GM19328 (cell line): ENCODE measurements around the gene POF1B.
A peak's percentile ranks its signal among the peaks of the same experiment; 100 is the strongest.

ENCODE experiments used
- ATAC-seq: cut with Tn5 transposase; IDR thresholded peaks from one replicate; pipeline ENCODE4 v1.9.1; 2021; ENCODE audit warnings: mild to moderate bottlenecking, moderate library complexity; ENCODE audit not compliant: unreplicated experiment

The POF1B gene

DNA sequence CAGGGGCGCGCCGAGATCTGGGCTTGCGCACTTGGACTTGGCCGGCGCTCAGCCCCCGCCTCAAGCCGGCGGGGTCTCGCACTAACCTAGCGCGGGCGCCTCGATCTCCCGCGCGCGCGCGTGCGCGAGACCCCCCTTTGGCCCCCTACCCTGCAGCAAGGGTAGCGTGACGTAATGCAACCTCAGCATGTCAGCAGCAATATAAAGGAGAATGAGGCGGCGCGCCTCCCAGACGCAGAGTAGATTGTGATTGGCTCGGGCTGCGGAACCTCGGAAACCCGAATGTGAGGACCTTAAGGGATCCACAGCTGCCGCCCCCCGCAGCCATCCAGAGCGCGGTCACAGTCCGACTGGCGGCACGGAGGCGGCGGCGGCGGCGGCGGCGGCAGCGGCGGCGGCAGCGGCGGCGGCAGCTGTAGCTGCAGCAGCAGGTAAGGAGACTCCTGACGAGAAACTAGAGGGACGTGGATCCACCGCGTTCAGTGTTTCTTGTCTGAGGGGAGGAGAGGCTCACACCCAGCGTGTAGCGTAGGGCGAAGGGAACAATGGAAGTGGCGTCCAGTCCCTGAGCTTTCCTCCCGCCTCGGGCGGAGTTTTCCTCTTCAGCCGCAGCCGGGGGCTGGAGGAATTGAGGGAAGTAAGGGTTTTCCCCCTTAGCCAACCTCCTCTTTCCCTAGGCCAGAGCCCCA lies 135.6 kb downstream of the POF1B start, which contains the start of the genes SATL1 and ZNF711:
Gene SATL1, minus strand, starts transcription at position 19 of the 689 bp plus-strand sequence. CDS start 134,811 bp downstream, outside the sequence.
Gene ZNF711, plus strand, starts transcription at position 231 of the 689 bp plus-strand sequence. CDS start 3,582 bp downstream, outside the sequence.
- peak; percentile 63 for ATAC-seq

DNA sequence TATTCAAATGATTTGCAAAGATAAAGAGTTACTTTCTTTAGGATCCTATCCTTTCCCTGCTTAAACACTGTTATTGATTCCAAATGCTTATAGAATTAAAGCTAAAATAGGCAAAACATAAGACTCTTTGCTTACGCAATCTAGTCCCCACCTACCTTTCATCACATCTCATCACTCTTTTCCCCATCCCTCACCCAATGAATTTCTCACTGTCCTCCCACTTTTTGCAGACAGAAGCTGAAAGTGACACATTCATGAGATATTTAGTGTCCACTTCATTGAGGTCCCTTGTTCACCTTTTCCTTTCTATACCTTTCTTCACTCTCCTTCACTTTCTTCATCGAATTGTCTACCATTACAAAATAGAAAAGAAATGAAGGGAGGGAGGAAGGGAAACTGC lies 136.3 kb downstream of the POF1B start:
- no peak for ATAC-seq
